Activated T-cell treated with anti-CD3 and anti-CD28 coated beads for 48 hours (primary cell): ENCODE results near the gene TRIM46.
"Not testable (repeated sequence)": the region's sequence is repeated elsewhere in the genome, so short reads cannot be mapped to it uniquely, and the experiment has no call there.

Experiments used
- DNase-seq: peaks from one replicate; pipeline ENCODE4 v3.0.0-alpha.2; 2020; ENCODE audit warnings: low read depth

TRIM46 gene

DNA sequence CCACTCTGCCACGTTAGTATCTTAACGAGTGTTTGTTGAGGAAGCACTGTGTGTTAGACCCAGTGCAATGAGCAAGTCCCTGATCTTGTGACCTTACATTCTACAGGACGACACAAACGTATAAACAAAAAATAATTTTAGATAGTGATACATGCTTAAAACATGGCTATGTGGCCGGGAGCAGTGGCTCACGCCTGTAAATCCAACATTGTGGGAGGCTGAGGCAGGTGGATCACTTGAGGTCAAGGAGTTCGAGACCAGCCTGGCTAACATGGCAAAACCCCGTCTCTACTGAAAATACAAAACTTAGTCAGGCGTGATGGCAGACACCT lies 54.4 kb downstream of the TRIM46 start:
- DNase-seq = no peak

DNA sequence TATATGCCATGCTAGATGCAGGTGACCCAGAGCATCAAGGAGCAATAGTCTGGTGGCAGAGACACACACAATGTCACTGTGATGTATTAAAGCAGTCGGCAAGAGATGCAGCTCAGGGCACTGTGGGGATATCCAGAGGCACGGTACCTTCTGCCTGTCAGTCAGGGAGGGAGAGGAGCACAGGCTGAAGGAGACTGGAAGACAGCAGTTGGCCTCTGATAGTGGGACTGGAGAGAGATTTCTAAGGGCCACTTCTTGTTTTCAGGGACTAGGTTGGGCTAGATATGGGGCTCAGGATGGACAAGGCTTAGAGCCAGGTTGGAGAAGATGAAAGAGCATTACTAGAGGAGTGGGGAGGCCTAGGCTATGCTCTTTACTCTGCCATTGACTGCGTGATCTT lies 57.7 kb downstream of the TRIM46 start:
- DNase-seq = not testable (repeated sequence)

DNA sequence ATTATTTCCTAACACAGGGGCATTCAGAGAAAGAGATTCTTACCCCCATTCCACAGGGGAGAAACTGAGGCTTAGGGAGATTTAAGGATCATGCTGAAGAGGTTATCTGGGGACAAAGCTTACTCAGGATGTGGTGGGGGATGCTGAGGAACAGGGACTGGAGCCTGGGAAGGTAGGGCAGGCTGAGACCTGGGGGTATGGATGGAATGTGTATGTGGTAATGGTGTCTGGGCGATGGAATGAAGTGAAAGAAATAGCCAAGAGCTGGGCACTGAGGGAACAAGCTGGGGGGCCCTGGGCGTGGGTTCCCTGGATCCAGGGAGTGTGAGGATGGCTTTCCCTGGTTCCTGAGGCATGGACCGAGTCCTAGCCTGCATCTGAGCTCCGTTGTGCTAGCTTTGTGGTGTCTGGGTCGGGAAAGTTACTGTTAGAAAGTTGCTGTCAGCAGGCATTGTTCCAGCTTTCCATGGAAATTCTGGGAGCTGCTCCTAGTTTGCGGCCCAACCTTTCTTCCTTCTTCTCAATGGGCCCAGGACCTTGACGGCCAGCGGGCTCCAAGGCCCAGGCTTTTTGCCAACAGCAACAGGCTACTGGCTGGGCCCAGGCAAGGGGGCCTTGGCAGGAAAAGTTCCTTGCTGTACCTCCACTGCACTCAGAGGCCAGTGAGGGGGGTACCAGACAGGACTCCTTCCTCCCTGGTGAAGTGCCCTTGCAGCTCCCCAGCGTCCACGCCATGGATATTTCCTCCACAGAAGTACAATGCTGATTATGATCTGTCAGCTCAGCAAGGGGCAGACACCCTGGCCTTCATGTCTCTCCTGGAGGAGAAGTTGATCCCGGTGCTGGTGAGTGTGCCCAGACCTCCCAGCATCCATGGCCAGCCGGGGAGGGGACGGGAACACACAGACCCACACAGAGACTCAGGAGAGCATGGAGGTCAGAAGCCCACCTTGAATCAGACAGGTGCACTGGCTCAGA lies 58.6 kb downstream of the TRIM46 start:
- DNase-seq = not testable (repeated sequence)

DNA sequence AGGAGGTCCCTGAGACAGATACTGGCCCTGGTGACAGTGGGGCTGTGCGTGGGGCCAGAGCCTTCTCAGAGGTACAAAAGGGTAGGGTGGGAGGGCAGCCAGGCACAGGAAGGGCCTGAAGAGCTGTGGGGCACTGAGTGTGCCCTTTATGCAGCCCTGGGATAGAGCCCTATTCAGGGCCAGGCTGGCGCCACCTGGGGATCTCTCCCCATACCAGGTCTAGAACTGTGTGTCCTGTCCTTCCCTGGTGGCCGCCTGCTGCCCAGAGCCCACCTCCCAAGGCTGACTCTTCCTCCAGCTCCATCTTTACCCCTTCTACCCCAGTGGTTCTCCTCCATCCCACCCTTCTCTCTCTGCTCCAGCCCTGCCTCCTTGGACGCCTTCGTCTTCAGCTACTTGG lies 59.9 kb downstream of the TRIM46 start:
- not testable (repeated sequence) for DNase-seq
